HG03520 (cell line): ENCODE data around the gene JAKMIP1.

Experiments
- ATAC-seq: cut with Tn5 transposase; IDR thresholded peaks from one replicate; pipeline ENCODE4 v1.9.1; 2021; ENCODE audit warnings: mild to moderate bottlenecking, moderate library complexity; ENCODE audit not compliant: unreplicated experiment

JAKMIP1 gene

DNA sequence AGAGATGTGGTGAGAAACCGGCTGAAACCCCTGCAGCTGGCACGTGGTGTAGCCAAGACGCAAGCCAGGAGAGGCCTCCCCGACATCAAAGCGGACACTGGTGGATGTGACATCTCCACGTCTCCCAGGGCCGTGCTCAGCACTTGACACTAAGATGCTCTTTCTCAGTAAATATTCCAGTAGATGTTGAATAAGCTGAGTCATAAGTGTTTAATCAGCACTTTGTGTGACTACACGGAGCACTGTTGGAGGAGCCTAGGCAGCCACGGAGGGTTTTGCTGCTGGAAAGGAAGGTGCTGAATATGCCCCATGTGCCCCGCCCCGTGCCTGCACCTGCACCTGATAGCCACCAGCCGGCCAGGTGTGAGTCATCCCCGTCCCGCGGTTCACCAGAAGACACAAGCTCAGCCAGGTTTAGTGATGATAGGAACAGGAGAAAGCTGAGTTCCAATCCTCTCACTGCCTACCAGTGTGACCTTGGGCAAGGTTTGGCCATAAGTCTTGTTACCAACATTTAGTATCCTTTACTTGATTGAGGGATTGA is 153.1 kb downstream of the JAKMIP1 start:
- ATAC-seq: no peak

DNA sequence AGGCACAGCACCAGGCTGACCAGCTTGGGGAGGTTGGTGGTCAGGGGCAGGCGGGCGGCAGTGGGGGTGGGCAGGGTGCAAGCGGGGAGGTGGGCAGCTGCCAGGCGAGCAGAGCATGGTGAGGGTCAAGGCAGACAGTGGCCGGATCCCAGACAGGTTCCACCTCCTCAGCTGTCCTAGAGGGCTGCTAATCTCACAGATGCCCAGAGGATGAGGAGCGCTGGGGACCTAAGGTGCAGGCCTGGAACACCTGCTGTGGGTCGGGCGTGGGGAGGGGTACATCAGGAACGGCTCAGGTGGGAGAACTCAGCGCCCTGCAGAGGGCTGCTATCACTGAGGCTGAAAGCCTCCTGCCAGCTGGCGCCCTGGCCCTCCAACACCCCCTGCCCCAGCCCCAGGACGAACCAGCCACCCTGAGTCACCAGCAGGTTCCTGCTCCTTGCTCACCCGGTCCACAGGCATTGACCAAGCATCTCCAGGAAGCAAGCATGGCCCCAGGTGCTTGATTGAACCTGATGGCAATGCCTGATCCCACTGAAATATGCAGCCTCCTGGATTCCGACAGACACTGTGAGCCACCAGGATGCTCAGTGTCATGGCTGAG is 153.7 kb downstream of the JAKMIP1 start:
- no peak for ATAC-seq

DNA sequence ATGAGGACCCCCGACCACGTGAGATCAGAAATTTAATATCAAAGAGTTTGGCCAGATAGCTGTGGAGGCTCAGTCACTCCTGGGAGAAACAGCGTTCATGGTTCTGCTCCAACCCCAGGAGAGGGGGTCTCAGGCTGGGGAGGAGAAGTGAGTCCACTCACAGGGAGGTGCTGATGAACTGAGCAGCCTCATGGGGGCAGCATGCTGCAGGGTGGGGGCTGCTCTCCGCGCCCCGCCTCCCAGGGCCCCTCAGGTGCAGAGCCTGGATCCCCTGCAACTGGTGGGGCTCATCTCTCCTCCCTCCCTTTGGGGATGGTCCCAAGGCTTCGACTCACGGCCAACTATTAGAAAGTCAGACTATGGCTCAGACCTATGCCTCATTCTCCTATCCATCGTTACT is 155.5 kb downstream of the JAKMIP1 start:
- no peak for ATAC-seq

DNA sequence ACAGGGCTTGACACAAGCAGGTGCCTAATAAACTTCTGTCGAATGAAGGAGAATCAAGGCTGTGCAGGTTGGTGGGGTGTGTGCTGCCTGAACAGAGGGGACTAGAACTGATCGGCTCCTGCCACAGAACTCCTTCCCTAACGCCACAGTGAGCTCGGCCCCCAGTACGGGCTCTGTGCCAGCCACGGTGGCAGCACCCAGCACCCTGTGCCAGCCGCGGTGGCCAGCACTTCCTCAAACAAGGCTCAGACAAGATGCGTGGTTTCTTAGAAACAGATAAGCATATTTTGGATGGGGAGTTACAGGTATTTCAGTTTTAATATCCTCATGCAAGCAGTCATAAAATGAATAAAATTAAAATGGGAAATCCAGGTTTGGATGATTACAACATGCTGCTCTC is 156.1 kb downstream of the JAKMIP1 start:
- no peak for ATAC-seq

DNA sequence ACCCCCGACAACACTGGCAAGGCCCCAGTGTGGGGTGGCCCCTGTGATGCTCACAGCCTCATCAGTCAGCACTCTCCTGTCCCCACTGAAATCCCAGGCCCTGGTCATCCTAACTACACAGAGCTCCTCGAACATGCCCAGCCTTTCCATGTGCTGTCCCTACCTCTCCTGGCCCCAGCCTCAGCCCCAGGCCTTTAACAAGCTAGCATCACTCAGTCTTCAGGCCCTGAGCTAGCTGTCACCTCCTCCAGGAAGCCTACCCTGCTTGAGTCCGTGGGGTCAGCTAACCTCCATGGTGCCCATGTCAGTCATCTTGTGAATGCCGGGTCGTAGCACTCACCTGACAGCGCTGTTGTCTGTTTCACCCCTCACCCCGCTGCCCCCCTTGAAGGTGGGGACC is 156.5 kb downstream of the JAKMIP1 start:
- no peak for ATAC-seq

DNA sequence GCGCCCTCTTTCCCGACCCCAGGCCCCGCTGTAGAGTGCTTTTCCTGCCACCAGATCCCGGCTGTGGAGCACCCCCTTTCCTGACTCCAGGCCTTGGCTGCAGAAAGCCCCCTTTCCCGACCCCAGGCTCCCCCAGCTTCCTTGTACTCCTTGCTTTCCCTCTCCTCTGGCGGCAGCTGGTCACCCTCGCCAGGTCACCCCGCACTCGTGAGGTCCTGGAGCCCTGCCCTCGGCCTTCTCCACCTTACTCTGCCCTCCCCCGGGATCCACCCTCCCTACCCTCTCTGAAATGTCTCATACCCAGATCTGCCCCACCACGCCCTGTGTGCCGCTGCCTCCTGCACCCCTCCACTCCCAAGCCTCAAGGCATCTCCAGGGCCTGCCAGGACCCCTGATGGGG is 157.2 kb downstream of the JAKMIP1 start:
- no peak for ATAC-seq

DNA sequence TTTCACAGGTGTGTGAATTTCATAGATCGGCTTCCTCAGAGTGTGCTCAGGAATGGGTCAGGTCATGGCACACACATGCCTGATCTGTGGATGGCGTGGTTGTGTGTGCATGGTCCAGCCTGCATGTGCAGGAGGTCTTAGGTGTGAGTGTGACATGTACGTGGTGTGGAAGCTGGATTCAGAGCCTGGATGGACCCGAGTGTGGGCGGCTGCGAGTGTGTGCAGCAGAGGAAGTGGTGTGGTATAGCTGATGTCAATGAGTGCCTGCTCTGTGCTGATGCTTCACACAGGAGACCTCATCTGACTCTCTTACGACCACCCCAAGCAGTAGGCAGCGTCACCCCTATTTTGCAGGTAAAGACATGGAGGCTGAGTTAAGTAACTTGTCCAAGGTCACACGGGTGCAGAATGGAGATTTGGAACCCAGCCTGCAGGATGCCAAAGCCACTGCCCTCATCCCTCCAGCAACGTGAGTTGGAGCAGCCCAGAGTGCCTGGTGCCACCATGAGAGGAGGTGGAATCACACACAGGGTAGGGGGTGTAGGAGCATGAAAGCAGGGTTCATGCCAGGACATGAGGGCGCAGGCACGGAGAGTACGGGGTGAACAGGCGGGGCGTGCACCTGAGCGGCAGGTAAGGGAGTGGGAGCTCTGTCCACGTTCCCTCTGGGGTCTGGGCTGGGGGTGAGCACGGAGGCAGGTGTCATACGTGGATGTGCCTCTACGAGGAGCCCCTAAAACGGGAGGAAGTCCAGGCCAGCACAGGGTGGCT is 157.9 kb downstream of the JAKMIP1 start:
- no peak for ATAC-seq

DNA sequence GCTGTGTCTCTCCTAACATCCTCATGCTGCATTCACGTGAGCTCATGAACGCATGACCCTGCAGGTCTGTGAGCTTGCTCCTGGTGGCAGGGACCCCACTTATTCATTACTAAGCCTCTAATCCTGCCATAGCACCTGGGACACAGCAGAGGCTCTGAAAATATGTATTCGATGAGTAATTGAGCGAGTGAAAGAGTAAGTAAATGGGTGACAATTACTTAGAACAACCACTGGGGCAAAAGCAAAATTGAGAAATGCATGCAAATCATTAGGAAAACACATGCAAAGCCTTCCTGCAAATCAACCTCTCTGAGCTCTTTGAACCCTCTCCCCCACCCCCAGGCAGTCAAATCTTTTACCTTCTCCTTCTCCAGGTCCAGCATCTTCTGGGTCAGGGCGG is 158.5 kb downstream of the JAKMIP1 start:
- no peak for ATAC-seq

DNA sequence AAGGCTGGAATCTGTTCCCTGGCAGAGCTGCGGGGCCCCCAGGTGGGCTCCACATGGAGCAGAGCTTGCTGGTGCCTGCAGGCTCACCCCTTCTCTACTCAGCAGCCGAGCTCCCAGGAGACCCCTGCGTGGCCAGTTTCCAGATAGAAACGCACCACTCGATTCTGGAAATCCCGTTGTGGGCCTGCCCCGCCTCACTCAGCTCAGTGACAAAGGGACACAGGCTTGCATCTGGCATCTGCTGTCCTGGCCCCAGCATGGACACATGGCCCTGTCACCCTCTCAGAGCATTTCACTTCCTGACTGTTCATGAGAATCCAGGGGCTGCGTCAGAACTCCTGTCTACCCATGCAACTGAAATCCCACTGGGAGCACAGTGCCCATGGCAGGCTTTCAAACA is 161.6 kb downstream of the JAKMIP1 start:
- ATAC-seq: no peak

DNA sequence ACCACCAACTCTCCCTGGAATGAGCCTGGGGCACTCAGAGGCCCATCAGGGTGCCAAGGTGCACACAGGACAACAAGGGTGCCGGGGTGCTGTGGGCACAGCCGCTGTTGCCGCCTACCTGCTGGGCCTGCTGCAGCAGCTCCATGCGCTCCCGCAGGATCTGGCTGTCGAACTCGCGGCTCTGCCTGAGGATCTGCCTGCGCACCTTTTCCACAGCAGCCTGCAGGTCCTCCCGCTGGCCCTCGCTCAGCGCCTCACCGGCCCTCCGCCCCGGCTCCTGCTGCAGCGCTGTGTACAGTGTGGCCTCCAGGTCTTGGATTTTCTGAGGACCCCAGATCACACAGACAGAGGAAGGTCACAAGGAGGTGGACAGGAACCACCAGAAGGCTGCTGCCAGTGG is 164.6 kb downstream of the JAKMIP1 start:
- ATAC-seq: no peak

DNA sequence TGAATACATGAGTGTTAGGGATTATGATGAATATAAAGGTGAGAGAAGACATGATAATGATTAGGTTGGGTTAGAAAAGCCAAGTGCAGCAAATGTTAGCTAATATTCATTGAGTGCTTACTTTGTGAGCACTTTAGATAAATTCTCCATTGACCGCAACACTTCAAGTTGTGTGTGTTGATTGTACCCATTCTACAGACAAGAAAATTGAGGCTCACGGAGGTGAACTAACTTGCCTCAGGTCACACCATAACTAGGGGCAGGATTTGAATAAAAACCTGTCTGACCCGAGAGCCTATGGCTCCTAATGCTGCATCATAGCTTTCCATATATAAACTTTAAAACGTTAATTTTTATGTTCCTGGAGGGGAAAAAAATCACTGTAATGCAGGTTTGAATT is 167.0 kb downstream of the JAKMIP1 start:
- no peak for ATAC-seq

DNA sequence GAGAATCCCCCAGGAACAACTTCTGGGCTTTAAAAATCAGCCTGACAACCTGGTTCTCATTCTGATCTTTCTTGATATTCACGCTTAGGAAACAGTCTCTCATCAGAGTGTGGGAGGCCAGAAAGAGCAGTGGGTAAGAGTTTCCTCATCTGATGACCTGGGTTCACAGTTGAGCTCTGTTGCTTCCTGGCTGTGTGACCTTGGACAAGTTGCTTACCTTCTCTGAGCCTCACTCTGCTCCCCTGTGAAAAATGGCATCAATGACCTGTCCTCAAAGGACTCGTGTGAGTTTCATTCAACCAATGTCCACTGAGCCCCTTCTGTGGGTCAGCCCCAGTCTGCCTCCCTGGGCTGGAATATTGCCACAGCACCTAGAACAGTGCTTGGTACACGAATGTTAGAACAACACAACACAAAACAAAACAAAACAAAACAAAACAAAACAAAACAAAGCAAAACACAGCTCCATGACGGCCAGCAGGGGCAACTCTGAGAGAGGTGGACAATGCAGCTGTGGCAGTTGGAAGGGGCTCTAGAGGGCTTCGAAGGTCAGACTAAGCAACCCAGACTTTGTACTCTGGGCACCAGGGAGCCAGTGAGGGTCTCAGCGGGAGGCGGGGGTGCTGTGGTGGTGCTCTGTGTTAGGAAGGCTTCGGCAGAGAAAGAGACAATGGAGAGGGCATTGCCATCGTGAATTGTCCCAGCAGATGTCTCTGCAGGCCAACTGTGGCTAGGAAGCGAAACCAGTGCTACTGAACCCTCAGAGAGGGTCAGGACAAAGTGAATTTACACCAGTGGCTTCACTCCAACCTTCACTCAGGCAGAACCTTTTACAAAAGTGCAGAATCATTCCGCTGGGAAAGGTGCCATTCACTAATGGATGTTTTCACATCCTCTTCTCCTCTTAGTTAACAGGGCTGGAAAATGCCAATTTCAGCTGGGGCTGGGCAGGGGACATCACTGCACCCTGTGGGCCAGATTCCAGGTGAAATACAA is 167.8 kb downstream of the JAKMIP1 start:
- ATAC-seq: no peak

DNA sequence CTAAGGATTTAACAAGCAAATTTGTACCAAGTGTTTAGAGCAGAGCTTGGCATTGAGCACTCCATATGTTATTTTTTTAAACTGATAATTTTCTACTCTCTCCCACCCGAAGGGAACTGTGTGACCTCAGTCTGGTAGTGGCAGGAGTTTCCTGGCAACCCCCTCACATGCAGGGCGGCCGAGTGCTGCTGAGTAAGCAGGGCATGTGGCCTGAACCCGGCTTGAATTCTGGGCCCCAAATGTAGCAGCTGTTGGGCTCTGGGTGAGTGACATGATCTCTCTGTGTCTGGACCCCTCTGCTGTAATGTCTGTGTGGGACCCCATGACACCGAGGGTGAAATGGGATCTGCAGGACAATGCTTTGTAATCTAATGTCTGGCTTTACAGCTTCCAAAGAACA is 168.5 kb downstream of the JAKMIP1 start:
- ATAC-seq: no peak

DNA sequence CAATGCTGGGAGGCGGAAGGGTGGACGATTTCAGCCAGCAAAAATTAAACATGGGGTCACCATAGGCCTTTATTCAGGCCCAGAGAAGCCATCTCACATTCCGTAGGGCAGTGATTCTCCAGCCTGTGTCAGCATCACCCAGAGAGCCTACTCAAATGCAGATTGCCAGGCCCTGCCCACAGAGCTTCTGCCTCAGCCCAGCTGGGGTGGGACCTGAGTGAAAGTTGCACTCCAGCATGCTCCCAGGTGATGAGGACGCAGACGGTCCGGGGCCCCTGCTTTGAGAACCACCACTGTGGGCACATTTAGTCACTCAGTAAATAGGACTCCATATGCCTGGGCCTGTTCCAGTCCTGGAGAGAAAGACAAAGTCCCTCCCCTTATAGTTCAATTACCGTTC is 169.7 kb downstream of the JAKMIP1 start:
- ATAC-seq: no peak

DNA sequence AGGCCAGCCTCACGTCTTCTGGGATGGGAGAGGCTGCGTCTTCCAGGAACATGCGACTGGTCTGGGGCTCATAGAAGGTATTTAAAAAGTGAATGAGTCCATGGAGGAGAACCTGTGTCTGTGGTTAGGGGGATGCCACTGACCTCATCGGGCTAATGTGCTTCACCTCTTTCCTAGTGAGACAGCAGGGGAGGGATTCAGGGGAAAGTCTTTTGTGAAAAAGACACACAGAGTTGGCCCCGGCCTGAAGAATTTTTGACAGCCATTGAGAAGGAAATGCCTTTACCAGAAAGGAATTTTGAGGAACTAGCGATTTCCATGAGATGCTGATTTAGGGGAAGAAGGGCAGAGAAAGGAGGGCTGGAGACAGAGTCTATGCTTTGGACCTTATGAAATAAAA is 171.1 kb downstream of the JAKMIP1 start:
- no peak for ATAC-seq

DNA sequence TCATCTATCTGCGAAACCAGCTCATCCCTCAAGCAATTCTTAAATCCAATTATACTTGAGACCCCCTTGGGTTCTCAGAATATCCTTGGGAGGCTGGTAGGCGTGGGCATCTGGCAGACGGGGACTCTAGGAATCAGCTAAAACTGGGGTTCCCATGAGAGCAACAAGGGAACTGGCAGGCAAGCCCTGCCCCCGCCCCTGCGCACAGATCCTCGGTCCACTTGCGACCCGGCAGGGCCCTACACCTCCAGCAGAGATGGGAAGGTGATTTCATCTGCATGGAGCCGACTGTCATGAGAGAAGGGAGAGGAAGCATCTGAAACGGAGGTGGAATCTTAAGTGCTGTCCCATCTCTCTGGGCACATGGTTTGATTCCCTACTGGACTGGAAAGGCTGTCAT is 172.2 kb downstream of the JAKMIP1 start:
- ATAC-seq: no peak

DNA sequence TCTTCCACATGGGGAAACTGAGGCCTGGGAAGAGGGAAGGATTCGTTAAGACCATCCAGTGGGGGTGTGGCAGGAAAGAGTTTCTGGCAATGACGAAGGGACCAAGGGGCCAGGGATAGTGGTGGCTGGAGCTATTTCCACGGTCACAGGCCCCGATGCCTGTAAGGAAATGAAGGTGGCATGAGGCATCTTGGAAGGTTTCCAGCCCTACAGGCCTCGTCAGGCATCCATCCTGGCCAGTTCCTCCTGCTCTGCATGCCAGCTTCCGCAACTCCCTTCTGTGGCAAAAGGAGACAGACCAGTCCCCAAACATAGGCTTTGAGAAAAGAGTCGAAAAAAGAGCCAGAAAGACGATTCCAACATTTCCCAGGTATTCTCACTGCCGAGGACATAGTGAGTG is 173.0 kb downstream of the JAKMIP1 start:
- ATAC-seq: no peak

DNA sequence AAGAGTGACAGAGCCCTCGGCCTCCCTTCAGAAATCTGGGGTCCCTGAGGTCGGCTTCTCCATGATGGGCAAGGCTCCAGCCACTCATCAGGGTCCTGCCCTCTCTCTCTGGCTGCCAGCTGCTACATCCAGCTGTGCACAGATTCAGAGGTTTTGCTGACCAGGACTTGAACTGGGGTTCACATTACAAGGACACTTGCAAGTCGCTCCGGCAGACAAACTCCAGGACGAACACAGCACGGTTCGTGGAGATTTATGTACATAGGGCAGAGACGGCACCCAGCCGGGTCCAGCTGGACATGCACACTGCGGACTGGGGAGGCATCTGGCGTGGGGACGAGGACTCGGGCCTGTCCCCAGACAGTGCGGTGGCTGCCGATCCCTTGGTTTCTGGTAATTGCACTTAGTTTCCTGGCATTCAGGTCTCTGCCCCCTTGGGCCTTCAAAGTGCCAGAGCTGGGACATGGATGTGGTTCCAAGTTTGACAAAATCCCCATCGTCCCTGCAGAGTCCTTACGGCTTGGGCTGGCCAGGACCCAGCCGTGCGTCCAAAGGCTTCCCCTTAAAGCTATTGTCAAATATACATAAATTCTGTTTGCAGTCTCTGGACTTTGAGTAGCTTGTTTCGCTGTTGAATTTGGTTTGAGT is 175.9 kb downstream of the JAKMIP1 start:
- ATAC-seq: no peak

DNA sequence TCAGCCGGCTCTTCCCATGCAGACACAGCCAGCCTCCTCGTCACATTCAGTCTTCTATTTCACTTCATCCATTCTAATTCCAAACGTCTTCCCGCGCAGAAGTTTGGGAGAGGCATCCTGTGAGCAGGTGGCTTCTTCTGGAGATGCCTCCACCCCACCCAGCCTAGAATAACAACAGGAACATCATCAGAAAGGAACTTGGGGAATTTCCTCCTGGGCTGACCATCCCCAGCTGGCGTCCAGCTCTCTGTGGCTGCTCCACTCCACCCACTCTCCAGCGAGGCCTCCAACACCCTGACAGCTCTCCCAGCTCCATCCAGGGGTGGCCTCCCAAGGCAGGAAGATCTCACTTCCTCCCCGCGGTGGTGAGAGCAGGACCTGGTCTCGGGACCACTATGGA is 176.6 kb downstream of the JAKMIP1 start:
- no peak for ATAC-seq

DNA sequence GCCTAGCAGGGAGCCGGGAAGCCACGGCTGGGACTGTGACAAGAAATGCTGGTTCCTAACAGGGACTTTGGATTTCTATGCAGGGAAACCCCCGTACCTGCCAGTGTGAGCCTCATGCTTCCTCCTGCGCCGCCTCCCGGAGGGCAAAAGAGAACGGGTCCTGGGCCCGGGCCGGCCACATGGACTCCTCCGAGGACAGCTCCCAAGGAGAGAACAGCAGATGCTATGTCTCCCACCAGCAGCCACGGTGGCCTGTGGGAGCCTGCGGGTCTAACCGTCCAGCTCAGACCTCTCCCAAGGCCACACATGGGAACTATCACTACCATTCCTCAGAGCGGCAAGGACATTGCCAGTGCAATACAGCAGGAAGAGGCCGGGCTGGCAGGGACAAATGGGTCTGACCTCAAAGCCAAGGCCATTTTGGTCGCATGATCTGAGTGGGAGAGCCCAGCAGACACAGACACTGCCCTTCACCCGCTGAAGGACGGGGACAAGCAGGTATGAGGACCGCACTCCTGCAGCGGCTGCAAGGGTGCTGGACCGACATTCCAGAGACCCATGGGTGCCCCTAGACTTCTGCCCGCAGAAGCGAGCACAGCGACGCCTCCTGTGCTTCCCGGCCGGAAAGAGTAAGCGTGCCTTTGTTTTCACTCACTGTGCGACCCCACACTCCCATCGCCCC is 177.6 kb downstream of the JAKMIP1 start:
- ATAC-seq: no peak
